Epithelial cell of esophagus (primary cell): Measurements from ENCODE around the gene RWDD4.

Experiments
- DNase-seq: peaks from one replicate; pipeline ENCODE4 v3.0.0; 2010; ENCODE audit warnings: low read depth
- H3K4me3 ChIP-seq: 2 replicates; pipeline ENCODE4 v1.5.1; 2011; ENCODE audit warnings: mild to moderate bottlenecking, low read length, control low read depth
- TF ChIP-seq, protein P1 (sequence below): IDR thresholded peaks from 2 replicates; pipeline ENCODE4 v1.5.1; 2011; ENCODE audit warnings: low read depth, mild to moderate bottlenecking, low read length, control low read depth, inconsistent platforms; ENCODE audit not compliant: insufficient read depth; ENCODE audit errors: missing control alignments

Gene RWDD4

DNA sequence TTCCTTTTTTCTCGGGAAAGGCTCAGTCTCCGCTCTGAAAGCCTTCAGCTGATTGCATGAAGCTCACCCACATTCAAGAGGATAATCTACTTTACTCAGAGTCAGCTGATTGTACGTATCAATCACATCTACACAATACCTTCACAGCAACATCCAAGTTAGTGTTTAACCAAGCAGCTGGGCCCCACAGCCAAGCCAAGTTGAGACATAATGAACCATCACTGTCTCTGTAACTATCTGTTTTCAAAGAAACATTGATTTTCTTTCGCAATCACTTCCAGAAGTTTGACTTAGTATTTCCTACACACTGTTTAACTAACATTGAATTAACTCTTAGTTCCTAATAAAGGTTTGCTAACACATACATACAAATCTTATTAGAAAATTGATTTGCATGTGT, 40.3 kb downstream of the RWDD4 start:
- DNase-seq: no peak
- TF ChIP-seq, protein P1, sequence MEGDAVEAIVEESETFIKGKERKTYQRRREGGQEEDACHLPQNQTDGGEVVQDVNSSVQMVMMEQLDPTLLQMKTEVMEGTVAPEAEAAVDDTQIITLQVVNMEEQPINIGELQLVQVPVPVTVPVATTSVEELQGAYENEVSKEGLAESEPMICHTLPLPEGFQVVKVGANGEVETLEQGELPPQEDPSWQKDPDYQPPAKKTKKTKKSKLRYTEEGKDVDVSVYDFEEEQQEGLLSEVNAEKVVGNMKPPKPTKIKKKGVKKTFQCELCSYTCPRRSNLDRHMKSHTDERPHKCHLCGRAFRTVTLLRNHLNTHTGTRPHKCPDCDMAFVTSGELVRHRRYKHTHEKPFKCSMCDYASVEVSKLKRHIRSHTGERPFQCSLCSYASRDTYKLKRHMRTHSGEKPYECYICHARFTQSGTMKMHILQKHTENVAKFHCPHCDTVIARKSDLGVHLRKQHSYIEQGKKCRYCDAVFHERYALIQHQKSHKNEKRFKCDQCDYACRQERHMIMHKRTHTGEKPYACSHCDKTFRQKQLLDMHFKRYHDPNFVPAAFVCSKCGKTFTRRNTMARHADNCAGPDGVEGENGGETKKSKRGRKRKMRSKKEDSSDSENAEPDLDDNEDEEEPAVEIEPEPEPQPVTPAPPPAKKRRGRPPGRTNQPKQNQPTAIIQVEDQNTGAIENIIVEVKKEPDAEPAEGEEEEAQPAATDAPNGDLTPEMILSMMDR: no peak
- H3K4me3 ChIP-seq: no peak overlapping the region

DNA sequence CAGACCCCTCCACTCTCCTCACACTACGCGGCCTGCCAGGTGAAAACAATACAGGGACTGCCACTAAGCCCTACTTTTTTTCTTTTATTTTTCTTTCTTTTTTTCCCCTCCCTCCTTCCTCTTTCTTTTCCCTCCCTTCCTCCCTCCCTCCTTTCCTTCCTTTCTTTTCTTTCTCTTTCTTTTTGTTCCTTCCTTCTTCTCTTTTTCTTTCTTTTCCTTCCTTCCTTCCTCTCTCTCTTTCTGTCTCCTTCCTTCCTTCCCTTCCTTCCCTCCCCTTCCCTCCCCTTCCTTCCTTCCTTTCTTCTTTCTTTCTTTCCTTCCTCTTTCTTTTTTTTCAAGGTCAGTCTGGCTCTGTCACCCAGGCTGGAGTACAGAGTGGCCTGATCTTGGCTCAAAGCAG, 41.9 kb downstream of the RWDD4 start:
- no peak overlapping the region for H3K4me3 ChIP-seq
- TF ChIP-seq, protein P1: no peak
- no peak for DNase-seq

DNA sequence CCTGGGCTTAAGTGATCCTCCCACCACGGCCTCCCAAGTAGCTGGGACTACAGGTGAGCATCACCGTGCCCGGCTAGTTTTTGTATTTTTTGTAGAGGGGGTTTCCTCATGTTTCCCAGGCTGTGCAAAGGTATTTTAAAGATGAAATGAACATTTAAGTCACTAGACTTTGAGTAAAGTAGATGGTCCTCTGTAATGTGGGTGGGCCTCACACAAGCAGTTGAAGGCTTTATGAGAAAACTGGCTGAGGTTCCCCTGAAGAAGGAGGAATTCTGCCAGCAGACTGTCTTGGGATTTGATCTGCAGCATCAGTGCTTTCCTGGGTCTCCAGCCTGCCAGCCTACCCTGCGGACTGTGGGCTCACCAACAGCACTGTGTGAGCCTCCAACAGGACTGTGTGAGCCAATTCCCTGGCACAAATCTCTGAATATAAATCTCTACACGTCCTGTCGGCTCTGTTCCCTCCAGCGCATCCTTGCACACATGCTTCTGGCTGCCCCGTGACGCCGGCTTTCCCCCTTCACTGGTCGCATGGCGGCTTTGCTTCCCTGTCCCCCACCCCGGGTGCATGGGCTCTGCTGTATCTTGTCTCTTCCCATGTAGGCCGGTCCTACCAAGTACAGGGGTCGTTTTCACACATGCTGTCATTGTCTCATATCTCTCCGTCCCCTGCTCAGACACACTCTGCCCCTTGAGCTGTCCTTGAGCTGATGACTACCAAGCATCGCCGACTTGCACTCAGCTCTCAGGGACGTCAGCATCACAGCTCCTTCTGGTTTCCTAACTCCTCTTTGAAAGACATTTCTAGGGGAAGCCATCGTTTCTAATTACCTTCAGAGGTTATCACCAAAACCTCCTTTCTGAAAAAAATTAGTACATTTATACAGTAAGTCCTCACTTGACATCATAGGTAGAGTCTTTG, 46.4 kb downstream of the RWDD4 start:
- no peak overlapping the region for H3K4me3 ChIP-seq
- TF ChIP-seq, protein P1: no peak
- DNase-seq: no peak

DNA sequence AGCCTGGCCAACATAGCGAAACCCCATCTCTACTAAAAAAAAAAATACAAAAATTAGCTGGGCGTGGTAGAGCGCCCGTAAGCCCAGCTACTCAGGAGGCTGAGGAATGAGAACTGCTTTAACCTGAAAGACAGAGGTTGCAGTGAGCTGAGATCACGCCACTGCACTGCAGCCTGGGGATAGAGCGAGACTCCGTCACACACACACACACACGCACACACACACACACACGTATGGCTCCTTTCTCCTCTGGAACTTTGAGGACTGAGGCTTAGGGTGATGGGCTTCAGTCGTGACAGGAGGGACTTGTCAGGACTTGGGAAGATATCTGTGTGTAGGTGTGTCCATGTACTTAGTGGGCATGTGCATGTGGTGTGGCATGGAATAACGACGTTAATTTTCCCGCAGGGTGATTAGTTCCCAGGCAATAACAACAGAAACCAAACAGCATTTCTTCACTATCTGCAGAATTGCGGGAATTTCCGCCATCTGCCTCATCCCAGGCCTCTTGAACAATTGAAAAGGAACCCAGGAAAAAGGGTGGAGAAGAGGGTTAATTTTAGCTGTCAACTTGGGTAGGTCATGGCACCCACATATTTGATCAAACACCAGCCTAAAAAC, 47.7 kb downstream of the RWDD4 start:
- H3K4me3 ChIP-seq: no peak overlapping the region
- TF ChIP-seq, protein P1: no peak
- DNase-seq: peak; percentile 31

DNA sequence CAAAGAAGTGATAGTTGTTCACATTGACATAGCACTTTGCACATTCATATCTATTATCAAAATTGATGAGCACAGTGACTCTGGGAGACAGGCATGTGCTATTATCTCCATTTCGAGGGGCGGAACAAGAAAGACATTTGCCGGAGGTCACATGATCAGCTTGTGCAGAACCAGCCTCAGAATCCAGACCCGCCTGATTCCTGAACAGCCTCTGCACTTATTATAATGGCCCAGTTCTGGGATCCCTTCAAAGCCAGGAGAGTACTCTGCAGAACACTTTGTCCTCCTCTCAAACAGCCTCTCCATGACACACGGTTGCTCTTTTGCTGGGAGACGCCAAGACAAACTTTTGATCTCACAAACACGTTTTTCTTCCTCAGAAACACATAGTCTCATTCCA, 48.4 kb downstream of the RWDD4 start:
- H3K4me3 ChIP-seq: no peak overlapping the region
- TF ChIP-seq, protein P1: no peak
- no peak for DNase-seq

DNA sequence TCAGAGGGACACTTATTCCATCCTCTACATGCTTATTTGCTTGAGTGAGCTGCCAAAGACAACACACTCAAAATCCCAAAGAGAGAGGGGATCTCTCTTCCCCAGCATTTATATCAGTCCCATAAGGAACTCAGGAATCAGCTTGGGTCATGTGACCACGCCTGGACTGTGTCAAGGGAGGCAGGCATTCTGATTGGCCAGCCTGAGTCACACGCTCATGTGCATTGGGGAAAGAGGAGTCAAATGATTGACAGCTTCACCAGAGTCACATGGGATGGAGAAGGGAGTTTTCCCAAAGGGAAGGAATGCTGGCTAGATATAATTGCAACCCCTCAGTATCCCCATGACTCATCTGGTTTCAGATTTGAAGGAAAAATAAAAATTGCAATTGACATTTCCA, 49.0 kb downstream of the RWDD4 start:
- TF ChIP-seq, protein P1: no peak
- no peak for DNase-seq

More for the DNA sequence above, 49.0 kb downstream of the RWDD4 start:
- no peak overlapping the region for H3K4me3 ChIP-seq
